Stimulated activated naive CD8-positive, alpha-beta T cell treated with anti-CD3 and anti-CD28 coated beads, Interleukin-15, amount 100 ng/mL, for 72 hours (primary cell): ENCODE measurements around the gene TMEM140.
A peak's percentile ranks its signal among the peaks of the same experiment; 100 is the strongest.
"Not testable (repeated sequence)": the region's sequence is repeated elsewhere in the genome, so short reads cannot be mapped to it uniquely, and the experiment has no call there.

ENCODE experiments used
- ATAC-seq: fragments of 150-1000 bp; cut with Tn5 transposase; 2 replicates; pipeline ENCODE4 v1.10.0; 2021; ENCODE audit warnings: mild to moderate bottlenecking, moderate library complexity
- DNase-seq, 2 donors: peaks; one replicate each; pipeline ENCODE4 v3.0.0; 2021 to 2022
- H3K27ac Mint-ChIP-seq, 2 donors: one replicate each; pipeline ENCODE4 v1.8.0; 2022; ENCODE audit warnings: mild to moderate bottlenecking in 2 of 2, mixed read lengths in 2 of 2, moderate library complexity in 2 of 2
- H3K27me3 Mint-ChIP-seq: one replicate; pipeline ENCODE4 v1.8.0; 2022; ENCODE audit warnings: mixed read lengths
- H3K4me1 Mint-ChIP-seq: one replicate; pipeline ENCODE4 v1.8.0; 2022; ENCODE audit warnings: mild to moderate bottlenecking, mixed read lengths
- H3K4me3 Mint-ChIP-seq, 2 donors: one replicate each; pipeline ENCODE4 v1.8.0; 2022; ENCODE audit warnings: mild to moderate bottlenecking in 2 of 2, mixed read lengths in 2 of 2, moderate library complexity in 1 of 2
- H3K9me3 Mint-ChIP-seq, 2 donors: one replicate each; pipeline ENCODE4 v1.8.0; 2022; ENCODE audit warnings: mixed read lengths in 2 of 2

TMEM140 gene

GRCh38 chr7:135208102-135208793 lies 60.4 kb downstream of the TMEM140 start:
- no peaks in the 10 kb centered on the region for H3K9me3 Mint-ChIP-seq
- peak overlapping the region; percentile 8 to 21 for H3K4me3 Mint-ChIP-seq
- ATAC-seq, result no peak
- no peaks in the 10 kb centered on the region for H3K27me3 Mint-ChIP-seq
- peaks cover 64% of the 10 kb centered on the region for H3K4me1 Mint-ChIP-seq
- H3K27ac Mint-ChIP-seq, result peak overlapping the region in 1 of 2 donors; percentile 71
- no peak for DNase-seq

GRCh38 chr7:135209225-135209834 lies 61.5 kb downstream of the TMEM140 start:
- H3K27me3 Mint-ChIP-seq, result no peaks in the 10 kb centered on the region
- H3K27ac Mint-ChIP-seq, result no peak overlapping the region
- H3K4me1 Mint-ChIP-seq, result peaks cover 54% of the 10 kb centered on the region
- no peak overlapping the region for H3K4me3 Mint-ChIP-seq
- H3K9me3 Mint-ChIP-seq, result no peaks in the 10 kb centered on the region
- DNase-seq, result no peak
- ATAC-seq, result no peak

- ATAC-seq (peak; percentile 4), DNase-seq (no peak)
- Mint-ChIP-seq H3K4me1 (peaks cover 44% of the 10 kb centered on the region), H3K27ac (peak overlapping the region; percentile 98 to 99), H3K9me3 (no peaks in the 10 kb centered on the region), H3K27me3 (no peaks in the 10 kb centered on the region), H3K4me3 (peak overlapping the region; percentile 87 to 99)
Measured at GRCh38 chr7:135210888-135211178, 63.0 kb downstream of the TMEM140 start.

- H3K4me3 Mint-ChIP-seq, result peak within 1 kb of the TSS; percentile 87 to 99
- H3K4me1 Mint-ChIP-seq, result peaks cover 40% of the 10 kb centered on the region
- H3K27me3 Mint-ChIP-seq, result no peaks in the 10 kb centered on the region
- peak; percentile 86 to 89 for DNase-seq
- peak; percentile 91 for ATAC-seq
- peak within 1 kb of the TSS; percentile 98 to 99 for H3K27ac Mint-ChIP-seq
- no peaks in the 10 kb centered on the region for H3K9me3 Mint-ChIP-seq
Measured at GRCh38 chr7:135211179-135211945, 63.5 kb downstream of the TMEM140 start, which contains the start of gene WDR91. Gene WDR91, minus strand, starts transcription at chr7:135211526. Its CDS starts 24 bp downstream, at chr7:135211502.

GRCh38 chr7:135211946-135212685 lies 64.2 kb downstream of the TMEM140 start:
- H3K27me3 Mint-ChIP-seq, ATAC-seq, DNase-seq, H3K9me3 Mint-ChIP-seq: not testable (repeated sequence)
- H3K4me1 Mint-ChIP-seq, result peaks cover 32% of the 10 kb centered on the region
- H3K27ac Mint-ChIP-seq, result peak overlapping the region; percentile 67 to 81
- peak overlapping the region; percentile 87 to 99 for H3K4me3 Mint-ChIP-seq

- DNase-seq, result no peak
- Mint-ChIP-seq H3K27me3 (no peaks in the 10 kb centered on the region), H3K4me1 (peaks cover 15% of the 10 kb centered on the region), H3K9me3 (no peaks in the 10 kb centered on the region), H3K4me3 (no peak overlapping the region), H3K27ac (no peak overlapping the region)
- ATAC-seq, result no peak
Measured at GRCh38 chr7:135213831-135214230, 66.0 kb downstream of the TMEM140 start.

- DNase-seq (no peak), ATAC-seq (no peak)
- Mint-ChIP-seq H3K9me3 (no peaks in the 10 kb centered on the region), H3K4me1 (peaks cover 3% of the 10 kb centered on the region), H3K27ac (no peak overlapping the region), H3K27me3 (no peaks in the 10 kb centered on the region), H3K4me3 (no peak overlapping the region)
Measured at GRCh38 chr7:135215180-135215579, 67.3 kb downstream of the TMEM140 start.

- DNase-seq, result no peak
- ATAC-seq, result no peak
- no peak overlapping the region for H3K4me3 Mint-ChIP-seq
- no peak overlapping the region for H3K27ac Mint-ChIP-seq
- H3K27me3 Mint-ChIP-seq, result no peaks in the 10 kb centered on the region
- H3K4me1 Mint-ChIP-seq, result no peaks in the 10 kb centered on the region
- H3K9me3 Mint-ChIP-seq, result no peaks in the 10 kb centered on the region
Measured at GRCh38 chr7:135215698-135216097, 67.8 kb downstream of the TMEM140 start.
